ENCODE measurements around the gene SOD2. TPM values are rescaled to one million over a fixed set of nuclear protein-coding genes. Genes with fewer than 3 reads are reported as not detected.

The SOD2 gene
- total and polyA plus RNA-seq, 4 donors = 143 to 952 (median 507) TPM

DNA sequence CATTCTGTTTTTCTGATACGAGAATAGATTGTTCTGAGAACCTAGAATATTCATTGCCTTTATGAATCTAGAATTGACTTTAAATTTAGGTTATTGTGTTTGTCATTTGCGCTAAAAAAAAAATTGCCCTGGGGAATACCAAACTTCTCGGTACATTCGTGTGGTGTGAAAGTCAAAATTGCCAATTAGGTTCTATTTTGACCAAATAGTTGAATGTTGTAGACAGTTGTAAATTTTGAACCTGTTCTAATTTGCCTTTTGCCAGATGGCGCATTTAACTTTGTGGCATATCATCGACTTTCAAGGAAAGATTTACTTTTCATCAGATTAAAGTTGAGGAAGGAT, 37.3 kb upstream of the SOD2 start:
- TF ChIP-seq SP1 (IDR thresholded peaks at IDR 0.05) (no peak), JUND (IDR thresholded peaks at IDR 0.05) (no peak), FOXA1 (IDR thresholded peaks at IDR 0.05) (no peak), YY1 (IDR thresholded peaks at IDR 0.05) (no peak), GABPA (IDR thresholded peaks at IDR 0.05 in 1 of 2, conservative IDR thresholded peaks at IDR 0.05 in 1 of 2) (no peak), HNF4G (IDR thresholded peaks at IDR 0.05) (no peak), RXRA (IDR thresholded peaks at IDR 0.05) (no peak), NR2F2 (IDR thresholded peaks at IDR 0.05) (no peak), TAF1 (conservative IDR thresholded peaks at IDR 0.05) (no peak), RAD21 (IDR thresholded peaks at IDR 0.05) (no peak), HNF4A (conservative IDR thresholded peaks at IDR 0.05) (no peak)
- TF ChIP-seq, protein P1, sequence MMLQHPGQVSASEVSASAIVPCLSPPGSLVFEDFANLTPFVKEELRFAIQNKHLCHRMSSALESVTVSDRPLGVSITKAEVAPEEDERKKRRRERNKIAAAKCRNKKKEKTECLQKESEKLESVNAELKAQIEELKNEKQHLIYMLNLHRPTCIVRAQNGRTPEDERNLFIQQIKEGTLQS (IDR thresholded peaks at IDR 0.05) = no peak
- TF ChIP-seq, protein P2, sequence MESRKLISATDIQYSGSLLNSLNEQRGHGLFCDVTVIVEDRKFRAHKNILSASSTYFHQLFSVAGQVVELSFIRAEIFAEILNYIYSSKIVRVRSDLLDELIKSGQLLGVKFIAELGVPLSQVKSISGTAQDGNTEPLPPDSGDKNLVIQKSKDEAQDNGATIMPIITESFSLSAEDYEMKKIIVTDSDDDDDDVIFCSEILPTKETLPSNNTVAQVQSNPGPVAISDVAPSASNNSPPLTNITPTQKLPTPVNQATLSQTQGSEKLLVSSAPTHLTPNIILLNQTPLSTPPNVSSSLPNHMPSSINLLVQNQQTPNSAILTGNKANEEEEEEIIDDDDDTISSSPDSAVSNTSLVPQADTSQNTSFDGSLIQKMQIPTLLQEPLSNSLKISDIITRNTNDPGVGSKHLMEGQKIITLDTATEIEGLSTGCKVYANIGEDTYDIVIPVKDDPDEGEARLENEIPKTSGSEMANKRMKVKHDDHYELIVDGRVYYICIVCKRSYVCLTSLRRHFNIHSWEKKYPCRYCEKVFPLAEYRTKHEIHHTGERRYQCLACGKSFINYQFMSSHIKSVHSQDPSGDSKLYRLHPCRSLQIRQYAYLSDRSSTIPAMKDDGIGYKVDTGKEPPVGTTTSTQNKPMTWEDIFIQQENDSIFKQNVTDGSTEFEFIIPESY (IDR thresholded peaks at IDR 0.05) = no peak
- TF ChIP-seq, protein P3, sequence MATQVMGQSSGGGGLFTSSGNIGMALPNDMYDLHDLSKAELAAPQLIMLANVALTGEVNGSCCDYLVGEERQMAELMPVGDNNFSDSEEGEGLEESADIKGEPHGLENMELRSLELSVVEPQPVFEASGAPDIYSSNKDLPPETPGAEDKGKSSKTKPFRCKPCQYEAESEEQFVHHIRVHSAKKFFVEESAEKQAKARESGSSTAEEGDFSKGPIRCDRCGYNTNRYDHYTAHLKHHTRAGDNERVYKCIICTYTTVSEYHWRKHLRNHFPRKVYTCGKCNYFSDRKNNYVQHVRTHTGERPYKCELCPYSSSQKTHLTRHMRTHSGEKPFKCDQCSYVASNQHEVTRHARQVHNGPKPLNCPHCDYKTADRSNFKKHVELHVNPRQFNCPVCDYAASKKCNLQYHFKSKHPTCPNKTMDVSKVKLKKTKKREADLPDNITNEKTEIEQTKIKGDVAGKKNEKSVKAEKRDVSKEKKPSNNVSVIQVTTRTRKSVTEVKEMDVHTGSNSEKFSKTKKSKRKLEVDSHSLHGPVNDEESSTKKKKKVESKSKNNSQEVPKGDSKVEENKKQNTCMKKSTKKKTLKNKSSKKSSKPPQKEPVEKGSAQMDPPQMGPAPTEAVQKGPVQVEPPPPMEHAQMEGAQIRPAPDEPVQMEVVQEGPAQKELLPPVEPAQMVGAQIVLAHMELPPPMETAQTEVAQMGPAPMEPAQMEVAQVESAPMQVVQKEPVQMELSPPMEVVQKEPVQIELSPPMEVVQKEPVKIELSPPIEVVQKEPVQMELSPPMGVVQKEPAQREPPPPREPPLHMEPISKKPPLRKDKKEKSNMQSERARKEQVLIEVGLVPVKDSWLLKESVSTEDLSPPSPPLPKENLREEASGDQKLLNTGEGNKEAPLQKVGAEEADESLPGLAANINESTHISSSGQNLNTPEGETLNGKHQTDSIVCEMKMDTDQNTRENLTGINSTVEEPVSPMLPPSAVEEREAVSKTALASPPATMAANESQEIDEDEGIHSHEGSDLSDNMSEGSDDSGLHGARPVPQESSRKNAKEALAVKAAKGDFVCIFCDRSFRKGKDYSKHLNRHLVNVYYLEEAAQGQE (IDR thresholded peaks at IDR 0.05) = no peak
- TF ChIP-seq, protein P4, sequence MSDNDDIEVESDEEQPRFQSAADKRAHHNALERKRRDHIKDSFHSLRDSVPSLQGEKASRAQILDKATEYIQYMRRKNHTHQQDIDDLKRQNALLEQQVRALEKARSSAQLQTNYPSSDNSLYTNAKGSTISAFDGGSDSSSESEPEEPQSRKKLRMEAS (IDR thresholded peaks at IDR 0.05) = no peak
- TF ChIP-seq, protein P5, sequence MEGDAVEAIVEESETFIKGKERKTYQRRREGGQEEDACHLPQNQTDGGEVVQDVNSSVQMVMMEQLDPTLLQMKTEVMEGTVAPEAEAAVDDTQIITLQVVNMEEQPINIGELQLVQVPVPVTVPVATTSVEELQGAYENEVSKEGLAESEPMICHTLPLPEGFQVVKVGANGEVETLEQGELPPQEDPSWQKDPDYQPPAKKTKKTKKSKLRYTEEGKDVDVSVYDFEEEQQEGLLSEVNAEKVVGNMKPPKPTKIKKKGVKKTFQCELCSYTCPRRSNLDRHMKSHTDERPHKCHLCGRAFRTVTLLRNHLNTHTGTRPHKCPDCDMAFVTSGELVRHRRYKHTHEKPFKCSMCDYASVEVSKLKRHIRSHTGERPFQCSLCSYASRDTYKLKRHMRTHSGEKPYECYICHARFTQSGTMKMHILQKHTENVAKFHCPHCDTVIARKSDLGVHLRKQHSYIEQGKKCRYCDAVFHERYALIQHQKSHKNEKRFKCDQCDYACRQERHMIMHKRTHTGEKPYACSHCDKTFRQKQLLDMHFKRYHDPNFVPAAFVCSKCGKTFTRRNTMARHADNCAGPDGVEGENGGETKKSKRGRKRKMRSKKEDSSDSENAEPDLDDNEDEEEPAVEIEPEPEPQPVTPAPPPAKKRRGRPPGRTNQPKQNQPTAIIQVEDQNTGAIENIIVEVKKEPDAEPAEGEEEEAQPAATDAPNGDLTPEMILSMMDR (IDR thresholded peaks at IDR 0.05; ENCODE audit: low read depth, low read length, missing input control) = no peak
- no peak for DNase-seq (ENCODE audit: low spot score)
- Histone ChIP-seq H3K9ac (ENCODE audit: low read depth in 1 of 2, low read length in 2 of 2) (no peak overlapping the region), H3K27ac (ENCODE audit: low read depth in 1 of 2, low read length in 2 of 2) (no peak overlapping the region), H3K4me3 (ENCODE audit: low read depth in 1 of 3, low read length in 3 of 3) (no peak overlapping the region), H3K9me3 (ENCODE audit: control insufficient read depth in 4 of 4, low read length in 3 of 4) (no peaks in the 10 kb centered on the region), H3K27me3 (ENCODE audit: control insufficient read depth in 4 of 4, insufficient read depth in 4 of 4, low read length in 3 of 4) (no peaks in the 10 kb centered on the region), H3K36me3 (ENCODE audit: control insufficient read depth in 4 of 4, insufficient read depth in 3 of 4, low read depth in 1 of 4, low read length in 3 of 4) (peaks cover 0 to 2% (median 0%) of the 10 kb centered on the region in 4 donors), H3K4me1 (ENCODE audit: control insufficient read depth in 4 of 4, insufficient read depth in 4 of 4, low read length in 3 of 4) (peaks cover 5 to 26% (median 17%) of the 10 kb centered on the region in 4 donors)
- WGBS = 85% methylated on average over 6 of the region's 6 CpGs
